IMR-90 (cell line): Measurements from ENCODE around the gene DCHS2. TPM values are rescaled to one million over a fixed set of nuclear protein-coding genes. Genes with fewer than 3 reads are reported as not detected.

ENCODE experiments used
- ATAC-seq: fragments of 200-7000 bp; cut with Tn5 transposase; 2 replicates; pipeline ENCODE4 v1.9.1; 2020; ENCODE audit warnings: low read depth, mild to moderate bottlenecking, moderate library complexity
- BruUV-seq: library from RNA; stranded (reverse); fragments of 400-500 nt; replicated peaks from 2 replicates; lab custom pipeline; 2021; lab: Mats Ljungman, UMichigan
- CTCF ChIA-PET: fragments of 300-600 bp; formaldehyde crosslinking; extraction: SDS; loops from one replicate; lab custom pipeline; 2021; ENCODE audit warnings: antibody characterized with exemption; lab: Yijun Ruan, JAX
- POLR2A ChIA-PET: fragments of 300-600 bp; sonication (Branson Sonifier 250); formaldehyde crosslinking; loops from one replicate; lab custom pipeline; 2022; ENCODE audit warnings: antibody characterized with exemption; ENCODE audit not compliant: unreplicated experiment; lab: Charles Lee
- DNase-seq: peaks from one replicate; pipeline ENCODE4 v3.0.0; 2013
- H2AFZ ChIP-seq: replicated peaks from 2 replicates; pipeline ENCODE3; 2013; ENCODE audit warnings: low read length, mild to moderate bottlenecking; ENCODE audit not compliant: poor library complexity
- H2AK5ac ChIP-seq: 2 replicates; pipeline ENCODE4 v1.6.1; 2013; ENCODE audit warnings: low read depth, low read length, inconsistent platforms
- H2AK9ac ChIP-seq: replicated peaks from 2 replicates; pipeline ENCODE3; 2013; ENCODE audit warnings: mild to moderate bottlenecking, low read depth, low read length, moderate library complexity; ENCODE audit not compliant: poor library complexity
- H2BK120ac ChIP-seq: 2 replicates; pipeline ENCODE4 v1.6.1; 2013; ENCODE audit warnings: low read depth, low read length, inconsistent platforms
- H2BK15ac ChIP-seq: 3 replicates; pipeline ENCODE4 v1.6.1; 2013; ENCODE audit warnings: low read depth, low read length, inconsistent platforms
- H2BK20ac ChIP-seq: 2 replicates; pipeline ENCODE4 v1.6.1; 2013; ENCODE audit warnings: low read depth, mild to moderate bottlenecking, inconsistent platforms, low read length, moderate library complexity
- H2BK5ac ChIP-seq: 2 replicates; pipeline ENCODE4 v1.6.1; 2013; ENCODE audit warnings: mild to moderate bottlenecking, low read depth, low read length, inconsistent platforms; ENCODE audit not compliant: poor library complexity, severe bottlenecking
- H3K14ac ChIP-seq: replicated peaks from 2 replicates; pipeline ENCODE4 v1.6.1; 2013; ENCODE audit warnings: low read depth, low read length, inconsistent platforms
- H3K18ac ChIP-seq: 2 replicates; pipeline ENCODE4 v1.6.1; 2013; ENCODE audit warnings: low read depth, low read length, control low read depth
- H3K23ac ChIP-seq: 2 replicates; pipeline ENCODE4 v1.6.1; 2013; ENCODE audit warnings: low read depth, low read length, inconsistent platforms
- H3K27ac ChIP-seq: 2 replicates; pipeline ENCODE4 v1.5.1; 2013; ENCODE audit warnings: mild to moderate bottlenecking, control low read depth, low read length; ENCODE audit not compliant: insufficient read depth
- H3K27me3 ChIP-seq: 2 replicates; pipeline ENCODE4 v1.6.1; 2013; ENCODE audit warnings: low read length; ENCODE audit not compliant: control insufficient read depth, insufficient read depth
- H3K36me3 ChIP-seq: 2 replicates; pipeline ENCODE4 v1.6.1; 2013; ENCODE audit warnings: low read length, mixed read lengths; ENCODE audit not compliant: control insufficient read depth, insufficient read depth
- H3K4ac ChIP-seq: 2 replicates; pipeline ENCODE4 v1.6.1; 2013; ENCODE audit warnings: low read depth, low read length, inconsistent platforms
- H3K4me1 ChIP-seq: 2 replicates; pipeline ENCODE4 v1.6.1; 2013; ENCODE audit warnings: low read length, mixed read lengths; ENCODE audit not compliant: control insufficient read depth, insufficient read depth
- H3K4me2 ChIP-seq: 2 replicates; pipeline ENCODE4 v1.6.1; 2013; ENCODE audit warnings: low read depth, mild to moderate bottlenecking, control low read depth, low read length, moderate library complexity
- H3K4me3 ChIP-seq: 2 replicates; pipeline ENCODE4 v1.5.1; 2013; ENCODE audit warnings: low read depth, mild to moderate bottlenecking, control low read depth, low read length, moderate library complexity; ENCODE audit not compliant: insufficient read depth
- H3K56ac ChIP-seq: 2 replicates; pipeline ENCODE4 v1.6.1; 2013; ENCODE audit warnings: low read length, inconsistent platforms; ENCODE audit not compliant: insufficient read depth; ENCODE audit errors: extremely low read depth
- H3K79me1 ChIP-seq, 2 experiments: 2 replicates each; pipeline ENCODE4 v1.6.1; 2013; ENCODE audit warnings: low read length in 2 of 2, inconsistent platforms in 1 of 2, low read depth in 1 of 2
- H3K9ac ChIP-seq: 2 replicates; pipeline ENCODE4 v1.6.1; 2013; ENCODE audit warnings: low read depth, low read length, control low read depth
- H3K9me1 ChIP-seq: 2 replicates; pipeline ENCODE4 v1.6.1; 2013; ENCODE audit warnings: low read length, inconsistent platforms; ENCODE audit not compliant: insufficient read depth
- H3K9me3 ChIP-seq: 2 replicates; pipeline ENCODE4 v1.6.1; 2013; ENCODE audit warnings: low read length; ENCODE audit not compliant: control insufficient read depth, insufficient read depth
- H4K20me1 ChIP-seq: 2 replicates; pipeline ENCODE4 v1.6.1; 2013; ENCODE audit warnings: low read length, inconsistent platforms; ENCODE audit not compliant: insufficient read depth
- H4K5ac ChIP-seq: 2 replicates; pipeline ENCODE4 v1.6.1; 2013; ENCODE audit warnings: mild to moderate bottlenecking, low read depth, low read length, control low read depth
- H4K8ac ChIP-seq, 2 experiments: 2 replicates each; pipeline ENCODE4 v1.6.1; 2013; ENCODE audit warnings: low read depth in 2 of 2, low read length in 2 of 2, control low read depth in 1 of 2, inconsistent platforms in 1 of 2
- H4K91ac ChIP-seq: 2 replicates; pipeline ENCODE4 v1.6.1; 2013; ENCODE audit warnings: low read depth, low read length, inconsistent platforms; ENCODE audit not compliant: insufficient read depth
- WGBS, 2 experiments: methylation state at CpG; one replicate each; pipeline versions ENCODE4 v1.1.5 to v1.1.7; 2013; ENCODE audit warnings: missing lambda C conversion rate in 2 of 2; ENCODE audit not compliant: insufficient read length in 1 of 2; ENCODE audit errors: extremely low coverage in 2 of 2; 5-methylcytosine and 5-hydroxymethylcytosine counted together
- dilution Hi-C: fragments of 300-500 bp; cut with HindIII; formaldehyde crosslinking; loops from one replicate; pipeline ENCODE4 v1.14.3; 2018; ENCODE audit warnings: low sequenced_read_pairs; ENCODE audit not compliant: unreplicated experiment
- in situ Hi-C: fragments of 300-500 bp; cut with MboI; formaldehyde crosslinking; loops from 3 replicates; pipeline ENCODE4 v1.14.3; 2019; ENCODE audit warnings: low sequenced_read_pairs, inconsistent platforms, mixed read lengths
- intact Hi-C: fragments of 100-400 bp; cut with micrococcal nuclease; formaldehyde crosslinking; loops from 2 replicates; pipeline ENCODE4 v1.10.0; 2022
- polyA plus RNA-seq, 3 experiments: library from polyadenylated mRNA; depleted of rRNA; stranded (reverse); fragments of >200 nt; gene quantifications; 2 replicates each; pipeline ENCODE4 v1.2.3, GENCODE V29; 2012; ENCODE audit warnings: low replicate concordance in 1 of 3
- total RNA-seq: library from RNA; depleted of rRNA; stranded (reverse); fragments of >200 nt; gene quantifications from 2 replicates; pipeline ENCODE4 v1.2.3, GENCODE V29; 2012
- TF ChIP-seq, protein P1 (sequence below): fragments of 150-350 bp; IDR thresholded peaks from 2 replicates; pipeline ENCODE4 v1.6.1; 2017; ENCODE audit warnings: mild to moderate bottlenecking, antibody characterized with exemption, low read length, low read depth
- TF ChIP-seq, protein P2 (sequence below): fragments of 150-350 bp; IDR thresholded peaks from 2 replicates; pipeline ENCODE4 v1.6.1; 2016; ENCODE audit warnings: low read depth, mild to moderate bottlenecking, low read length, moderate library complexity, borderline replicate concordance

DCHS2 gene
- total and polyA plus RNA-seq, 2 of the 4 experiments (the other 2 are of a cell fraction): not detected

DNA sequence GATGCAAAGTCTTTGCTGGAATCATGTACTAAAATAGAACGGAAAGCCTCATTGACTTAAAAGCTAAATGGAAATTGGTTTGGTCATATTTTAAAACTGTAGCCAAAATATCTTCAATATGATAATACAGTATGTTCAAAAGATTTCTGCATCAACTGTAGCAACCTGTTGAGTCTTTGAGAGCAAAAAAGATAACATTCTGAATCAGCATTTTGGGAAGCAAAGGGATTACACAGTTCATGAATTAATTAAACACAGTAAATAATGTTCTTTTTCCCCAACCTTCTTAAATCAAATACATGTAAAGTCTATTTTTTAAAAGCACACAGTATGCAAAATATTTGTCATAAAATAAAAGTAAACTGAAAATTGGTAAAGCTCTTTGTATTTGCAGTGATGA lies 50.5 kb downstream of the DCHS2 start:
- dilution Hi-C loops (no loop called here), intact Hi-C loops (no loop called here), in situ Hi-C loops (no loop called here)
- no peak overlapping the region for H2BK15ac ChIP-seq
- no peak overlapping the region for H3K4ac ChIP-seq
- H3K9ac ChIP-seq: no peak overlapping the region
- no peaks in the 10 kb centered on the region for H3K27me3 ChIP-seq
- H3K9me3 ChIP-seq: no peaks in the 10 kb centered on the region
- H2BK20ac ChIP-seq: no peak overlapping the region
- H3K36me3 ChIP-seq: no peaks in the 10 kb centered on the region
- H3K79me1 ChIP-seq: no peaks in the 10 kb centered on the region
- H3K27ac ChIP-seq: no peak overlapping the region
- no peak overlapping the region for H4K8ac ChIP-seq
- H3K4me2 ChIP-seq: no peak overlapping the region
- H3K14ac ChIP-seq: no peak overlapping the region
- no peak overlapping the region for H3K18ac ChIP-seq
- DNase-seq: no peak
- no peak overlapping the region for H2BK5ac ChIP-seq
- no peak overlapping the region for H2AFZ ChIP-seq
- H3K4me1 ChIP-seq: no peaks in the 10 kb centered on the region
- POLR2A ChIA-PET: no interaction called here
- H4K20me1 ChIP-seq: no peaks in the 10 kb centered on the region
- WGBS, 2 experiments: no CpG with 5 or more reads among the region's 1 CpG
- no peak overlapping the region for H4K91ac ChIP-seq
- BruUV-seq: no TSS peak
- TF ChIP-seq, protein P1, sequence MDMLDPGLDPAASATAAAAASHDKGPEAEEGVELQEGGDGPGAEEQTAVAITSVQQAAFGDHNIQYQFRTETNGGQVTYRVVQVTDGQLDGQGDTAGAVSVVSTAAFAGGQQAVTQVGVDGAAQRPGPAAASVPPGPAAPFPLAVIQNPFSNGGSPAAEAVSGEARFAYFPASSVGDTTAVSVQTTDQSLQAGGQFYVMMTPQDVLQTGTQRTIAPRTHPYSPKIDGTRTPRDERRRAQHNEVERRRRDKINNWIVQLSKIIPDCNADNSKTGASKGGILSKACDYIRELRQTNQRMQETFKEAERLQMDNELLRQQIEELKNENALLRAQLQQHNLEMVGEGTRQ: no peak
- TF ChIP-seq, protein P2, sequence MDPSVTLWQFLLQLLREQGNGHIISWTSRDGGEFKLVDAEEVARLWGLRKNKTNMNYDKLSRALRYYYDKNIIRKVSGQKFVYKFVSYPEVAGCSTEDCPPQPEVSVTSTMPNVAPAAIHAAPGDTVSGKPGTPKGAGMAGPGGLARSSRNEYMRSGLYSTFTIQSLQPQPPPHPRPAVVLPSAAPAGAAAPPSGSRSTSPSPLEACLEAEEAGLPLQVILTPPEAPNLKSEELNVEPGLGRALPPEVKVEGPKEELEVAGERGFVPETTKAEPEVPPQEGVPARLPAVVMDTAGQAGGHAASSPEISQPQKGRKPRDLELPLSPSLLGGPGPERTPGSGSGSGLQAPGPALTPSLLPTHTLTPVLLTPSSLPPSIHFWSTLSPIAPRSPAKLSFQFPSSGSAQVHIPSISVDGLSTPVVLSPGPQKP: no peak
- H3K23ac ChIP-seq: no peak overlapping the region
- no peak overlapping the region for H2AK9ac ChIP-seq
- H2AK5ac ChIP-seq: no peak overlapping the region
- H3K4me3 ChIP-seq: no peak overlapping the region
- H4K5ac ChIP-seq: no peak overlapping the region
- H2BK120ac ChIP-seq: no peak overlapping the region
- ATAC-seq: no peak
- no peaks in the 10 kb centered on the region for H3K9me1 ChIP-seq
- no peak overlapping the region for H3K56ac ChIP-seq
- CTCF ChIA-PET: no interaction called here
